ENCODE results near the gene DCDC2C.

DCDC2C gene

DNA sequence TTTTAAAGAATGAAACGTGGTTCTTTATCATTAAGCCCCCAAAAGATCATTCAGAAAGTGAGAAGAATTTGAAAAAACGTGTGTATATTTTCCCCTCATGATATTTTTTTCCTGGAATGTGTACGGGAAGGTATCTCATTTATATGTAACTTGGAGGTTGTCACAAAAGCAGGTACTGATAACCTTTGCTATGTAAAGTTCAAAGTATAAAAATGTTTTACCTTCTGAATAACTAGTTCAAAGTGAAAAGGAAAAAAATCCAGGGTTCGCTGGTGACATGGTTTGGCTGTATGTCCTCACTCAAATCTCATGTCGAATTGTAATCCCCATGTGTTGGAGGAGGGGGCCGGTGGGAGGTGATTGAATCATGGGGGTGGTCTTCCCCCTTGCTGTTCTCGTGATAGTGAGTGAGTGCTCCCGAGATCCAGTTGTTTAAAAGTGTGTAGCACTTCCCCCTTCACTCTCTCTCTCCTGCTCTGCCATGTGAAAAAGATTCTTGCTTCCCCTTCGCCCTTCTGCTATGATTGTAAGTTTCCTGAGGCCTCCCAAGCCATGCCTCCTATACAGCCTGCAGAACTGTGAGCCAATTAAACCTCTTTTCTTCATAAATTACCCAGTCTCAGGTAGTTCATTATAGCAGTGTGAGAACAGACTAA lies 144.2 kb downstream of the DCDC2C start:
- no peak for DNase-seq

DNA sequence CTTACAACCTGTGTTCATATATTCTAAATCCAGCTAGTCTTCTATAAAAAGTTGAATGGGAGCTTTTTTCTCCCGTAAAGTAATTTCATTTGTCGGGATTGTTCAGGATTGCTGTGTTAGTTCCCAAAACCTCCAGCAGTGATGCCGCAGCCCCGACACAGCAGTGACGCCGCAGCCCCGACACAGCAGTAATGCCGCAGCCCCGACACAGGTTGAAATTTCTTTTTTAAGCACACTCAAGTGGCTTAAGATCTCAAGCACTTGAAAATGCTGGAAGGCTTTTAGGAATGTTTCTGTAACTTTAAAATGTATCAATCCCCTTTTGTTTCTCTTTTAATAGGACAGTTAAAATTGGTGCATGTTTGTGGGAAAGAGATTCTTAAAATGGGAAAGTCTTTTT lies 145.4 kb downstream of the DCDC2C start:
- no peak for DNase-seq

DNA sequence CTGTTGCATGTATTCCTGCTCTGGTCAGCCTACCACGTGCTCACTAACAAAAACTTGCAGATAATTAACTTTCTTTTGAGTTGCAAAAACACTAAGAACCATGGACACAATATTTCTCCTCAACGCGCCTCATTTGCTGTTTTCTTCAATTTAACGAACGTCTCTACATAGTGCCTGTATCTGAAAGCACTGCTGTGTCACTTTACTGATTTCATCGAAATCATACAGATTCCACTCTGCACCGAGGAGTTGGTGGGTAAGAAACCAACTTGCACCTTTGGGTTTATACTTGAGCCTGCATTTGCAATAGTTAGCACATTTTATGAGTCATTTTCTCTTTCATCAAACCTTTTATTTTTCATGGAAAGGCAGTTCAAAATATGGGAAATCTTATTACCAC lies 145.8 kb downstream of the DCDC2C start:
- no peak for DNase-seq

DNA sequence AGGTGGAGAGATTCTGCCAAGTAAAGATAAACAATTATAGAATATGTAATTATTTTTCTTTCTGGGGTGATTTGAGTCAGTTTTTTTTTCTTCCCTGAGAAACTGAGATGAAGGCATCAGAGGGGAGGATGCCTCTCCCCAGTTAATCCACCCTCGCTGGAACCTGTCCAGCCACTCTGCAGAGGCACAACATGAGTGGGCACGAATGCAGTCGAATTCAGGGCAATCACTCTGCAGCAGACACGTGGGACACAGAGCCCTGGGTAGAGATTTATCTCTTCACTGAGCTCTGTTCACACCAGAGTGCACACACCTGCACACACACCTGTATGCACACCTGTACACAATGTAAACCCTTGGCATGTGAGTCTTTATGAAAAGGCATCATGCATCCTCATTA lies 154.2 kb downstream of the DCDC2C start:
- DNase-seq: no peak

DNA sequence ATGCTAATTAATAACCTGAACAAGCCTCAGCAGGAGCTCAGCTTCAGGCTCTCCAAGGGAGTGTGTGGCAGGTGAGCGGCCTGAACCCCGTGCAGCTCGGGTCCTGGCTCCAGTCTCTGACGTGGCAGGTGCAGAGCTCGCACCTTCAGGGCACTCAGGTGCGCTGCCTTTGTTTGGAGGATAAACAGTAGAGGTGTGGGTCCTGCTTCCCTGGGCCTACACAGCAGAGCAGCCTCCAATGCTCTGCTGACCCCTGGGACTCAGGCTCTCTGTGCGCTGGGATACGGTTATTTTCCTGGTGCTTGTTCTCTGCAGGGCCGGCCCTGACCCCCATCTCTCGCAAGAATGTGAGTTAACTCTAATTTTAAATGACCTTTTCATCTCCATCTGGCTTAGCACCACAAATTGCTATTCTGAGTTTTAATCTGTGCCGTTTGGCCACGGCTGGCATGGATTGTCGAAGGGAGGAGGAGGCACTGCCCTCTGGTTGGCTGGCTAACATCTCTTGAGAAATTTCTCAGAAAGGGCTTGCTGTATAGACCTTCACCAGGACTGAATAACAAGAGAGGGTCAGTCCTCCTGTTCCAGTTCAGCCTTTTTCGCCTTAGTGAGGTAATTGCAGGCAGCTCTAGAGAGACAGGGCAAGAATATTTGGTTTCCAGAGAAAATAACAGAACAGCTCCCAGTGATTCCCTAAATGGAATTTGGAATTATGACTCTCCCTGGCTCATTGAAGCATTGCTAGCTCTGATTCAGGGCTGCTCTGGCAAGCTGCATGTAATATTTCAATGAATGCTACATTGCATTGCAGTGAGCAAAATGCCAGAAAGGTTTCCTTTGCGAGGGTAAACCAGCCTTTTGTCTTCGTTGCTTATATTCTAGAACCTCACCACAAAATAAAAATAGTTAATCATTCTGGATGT lies 161.8 kb downstream of the DCDC2C start:
- DNase-seq: no peak

DNA sequence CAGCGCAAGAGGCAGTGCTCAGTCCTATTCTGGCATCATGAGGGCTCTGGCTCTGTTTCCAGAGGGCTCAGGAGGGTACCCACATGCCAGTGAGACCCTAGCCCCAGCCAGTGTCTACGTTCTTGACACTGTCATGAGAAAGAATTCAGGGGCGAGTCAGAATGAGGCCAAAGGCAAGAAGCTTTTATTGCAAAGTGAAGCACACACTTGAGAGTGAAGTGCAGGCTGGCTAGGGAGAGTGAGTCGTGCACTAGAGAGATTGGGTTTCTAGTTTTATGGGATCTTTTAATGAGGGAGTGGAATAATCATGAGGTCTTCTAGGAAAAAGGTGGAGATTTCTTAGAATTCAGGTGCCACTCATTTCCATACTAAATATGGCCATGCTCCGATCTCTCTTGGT lies 164.1 kb downstream of the DCDC2C start:
- DNase-seq: no peak

DNA sequence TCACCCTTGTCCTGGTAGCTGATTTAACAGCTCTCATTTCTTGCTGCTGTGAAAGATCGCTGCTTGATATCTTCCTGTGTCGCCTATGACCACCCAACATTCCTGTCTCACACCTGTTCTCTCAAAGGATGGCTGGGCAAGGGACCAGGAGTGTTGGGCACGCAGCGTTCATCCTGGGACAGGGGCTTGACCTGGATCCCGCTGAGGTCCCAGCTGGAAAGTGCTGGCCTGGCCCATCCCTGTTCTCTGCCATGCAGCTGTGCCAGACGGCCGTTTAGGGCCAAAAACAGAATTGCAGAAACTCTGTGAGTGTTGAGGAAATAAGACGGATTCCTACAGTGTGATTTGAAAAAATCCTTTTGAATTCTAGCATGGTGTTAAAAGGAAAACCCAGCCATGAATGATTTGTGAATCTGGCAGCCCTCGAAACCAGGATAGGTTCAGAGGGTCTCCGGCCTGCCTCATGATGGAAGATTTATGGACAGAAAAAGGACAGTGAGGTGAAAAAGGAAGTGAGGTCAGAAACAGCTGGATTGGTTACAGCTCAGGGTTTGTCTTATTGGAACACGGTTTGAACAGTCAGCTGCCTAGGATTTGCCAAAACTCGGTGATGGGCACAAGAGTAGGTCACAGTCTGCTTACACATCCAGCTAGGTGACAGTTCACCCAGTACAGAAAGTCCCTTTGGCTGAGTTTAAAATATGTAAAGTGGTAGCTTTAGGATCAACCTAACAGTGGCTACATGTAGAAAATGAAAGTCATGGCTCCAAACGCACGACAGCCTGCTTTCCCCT lies 164.8 kb downstream of the DCDC2C start:
- no peak for DNase-seq

DNA sequence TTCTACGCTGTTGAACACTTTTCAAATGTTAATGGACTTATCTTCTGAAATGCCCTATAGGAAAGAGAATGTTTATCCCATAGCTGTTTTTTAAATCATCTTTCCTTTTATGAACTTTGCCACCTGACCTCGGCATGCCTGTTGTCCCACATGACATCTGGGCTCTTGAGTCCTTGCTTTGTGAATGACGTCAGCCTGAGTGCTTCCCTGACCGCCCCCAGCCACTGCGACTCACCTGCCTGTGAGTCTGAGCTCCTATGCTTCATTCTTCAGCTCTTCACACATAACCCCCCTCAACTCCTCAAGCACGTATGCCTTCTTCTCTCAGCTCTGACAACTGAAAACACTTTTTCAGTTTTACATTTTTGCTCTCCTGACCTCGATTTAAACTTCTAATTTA lies 166.8 kb downstream of the DCDC2C start:
- no peak for DNase-seq

DNA sequence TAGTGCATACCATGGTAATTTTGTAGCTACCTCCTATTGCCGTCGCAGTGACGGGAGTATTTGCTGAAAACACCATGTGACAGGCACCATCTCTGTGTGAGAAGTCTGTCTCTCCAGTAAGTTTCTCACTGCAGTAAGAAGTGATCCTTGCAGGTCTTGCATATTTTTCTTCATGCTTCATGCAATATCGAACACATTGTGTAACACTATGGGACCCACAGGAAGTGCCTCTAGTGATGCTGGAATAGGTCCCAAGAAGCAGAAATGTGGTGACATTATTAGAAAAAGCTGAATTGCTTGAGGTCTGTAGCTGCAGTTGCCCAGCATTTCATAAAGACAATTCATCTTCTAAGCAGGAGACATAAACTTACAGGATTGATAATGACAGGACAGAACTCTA lies 167.6 kb downstream of the DCDC2C start:
- no peak for DNase-seq

DNA sequence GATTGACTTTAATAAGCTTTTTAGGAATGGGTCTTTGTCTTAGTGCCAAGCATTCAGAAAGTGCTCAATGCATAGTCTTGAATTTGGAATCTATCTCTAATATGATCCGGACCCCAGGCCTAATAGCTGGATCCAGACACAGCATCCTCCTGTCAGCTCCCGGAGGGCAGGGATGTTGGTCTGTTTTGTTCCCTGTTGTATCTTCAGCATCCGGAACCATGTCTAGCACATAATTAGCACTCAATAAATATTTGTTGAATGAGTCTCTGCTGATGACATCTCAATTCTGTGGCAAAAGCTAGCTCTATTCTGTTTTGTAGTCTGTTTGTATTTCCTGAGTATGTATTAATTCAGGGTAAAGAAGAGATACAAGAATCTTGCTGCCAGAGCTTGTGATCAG lies 169.1 kb downstream of the DCDC2C start:
- DNase-seq: no peak

DNA sequence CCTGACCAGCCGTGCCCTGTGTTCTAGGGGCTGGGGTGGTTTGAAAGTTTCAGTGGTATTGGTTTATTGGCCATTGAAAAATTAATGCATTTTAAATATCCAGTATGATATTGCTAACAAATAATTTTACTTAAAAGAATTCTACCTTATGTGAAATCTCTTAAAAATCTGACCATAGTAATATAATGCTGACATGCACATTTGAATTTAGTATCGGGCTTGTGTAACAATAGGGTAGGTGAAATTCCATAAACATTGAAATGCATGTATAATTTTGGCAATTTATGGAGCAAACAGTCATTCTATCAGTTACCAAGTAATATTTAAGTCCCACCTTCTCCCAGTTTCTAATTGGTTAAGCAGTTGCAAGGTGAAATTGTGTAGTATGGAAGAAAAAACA lies 170.5 kb downstream of the DCDC2C start:
- DNase-seq: no peak

DNA sequence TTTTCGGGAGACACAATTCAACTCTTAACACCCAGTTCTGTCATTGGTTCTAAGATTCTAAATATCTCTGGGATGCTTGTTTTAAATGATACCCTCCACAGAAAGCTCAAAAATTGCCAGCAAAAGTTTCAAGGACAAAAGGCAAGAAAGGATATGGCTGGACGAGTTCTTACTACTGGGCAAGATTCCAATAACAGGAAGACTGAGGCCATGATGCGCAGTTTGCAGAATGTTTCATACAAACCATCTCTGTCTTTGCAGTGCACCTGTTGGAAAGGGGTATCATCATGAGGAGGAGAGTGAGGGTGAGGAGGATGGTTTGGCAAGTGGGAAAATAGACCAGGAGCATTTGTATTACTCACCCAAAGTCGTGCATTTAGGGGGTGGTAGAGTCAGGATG lies 172.8 kb downstream of the DCDC2C start:
- no peak for DNase-seq

DNA sequence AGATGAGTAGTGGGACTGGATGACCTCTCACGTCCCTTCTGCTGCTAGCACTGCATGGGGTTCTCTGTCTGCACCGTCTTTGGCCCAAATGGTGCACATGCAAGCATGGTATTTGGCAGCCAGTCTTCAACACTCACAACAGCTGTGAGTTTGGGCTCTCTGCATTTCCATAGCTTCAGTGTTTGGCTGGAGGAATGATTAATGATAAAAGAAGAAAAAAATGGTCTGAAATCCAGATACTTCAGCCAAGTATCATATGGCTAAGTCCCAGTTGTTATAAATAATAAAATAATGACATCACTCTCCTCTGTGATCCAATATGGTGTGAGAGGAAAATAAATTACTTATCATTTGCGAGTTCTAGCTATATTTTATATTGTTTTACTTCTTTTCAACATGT lies 173.3 kb downstream of the DCDC2C start:
- DNase-seq: no peak

DNA sequence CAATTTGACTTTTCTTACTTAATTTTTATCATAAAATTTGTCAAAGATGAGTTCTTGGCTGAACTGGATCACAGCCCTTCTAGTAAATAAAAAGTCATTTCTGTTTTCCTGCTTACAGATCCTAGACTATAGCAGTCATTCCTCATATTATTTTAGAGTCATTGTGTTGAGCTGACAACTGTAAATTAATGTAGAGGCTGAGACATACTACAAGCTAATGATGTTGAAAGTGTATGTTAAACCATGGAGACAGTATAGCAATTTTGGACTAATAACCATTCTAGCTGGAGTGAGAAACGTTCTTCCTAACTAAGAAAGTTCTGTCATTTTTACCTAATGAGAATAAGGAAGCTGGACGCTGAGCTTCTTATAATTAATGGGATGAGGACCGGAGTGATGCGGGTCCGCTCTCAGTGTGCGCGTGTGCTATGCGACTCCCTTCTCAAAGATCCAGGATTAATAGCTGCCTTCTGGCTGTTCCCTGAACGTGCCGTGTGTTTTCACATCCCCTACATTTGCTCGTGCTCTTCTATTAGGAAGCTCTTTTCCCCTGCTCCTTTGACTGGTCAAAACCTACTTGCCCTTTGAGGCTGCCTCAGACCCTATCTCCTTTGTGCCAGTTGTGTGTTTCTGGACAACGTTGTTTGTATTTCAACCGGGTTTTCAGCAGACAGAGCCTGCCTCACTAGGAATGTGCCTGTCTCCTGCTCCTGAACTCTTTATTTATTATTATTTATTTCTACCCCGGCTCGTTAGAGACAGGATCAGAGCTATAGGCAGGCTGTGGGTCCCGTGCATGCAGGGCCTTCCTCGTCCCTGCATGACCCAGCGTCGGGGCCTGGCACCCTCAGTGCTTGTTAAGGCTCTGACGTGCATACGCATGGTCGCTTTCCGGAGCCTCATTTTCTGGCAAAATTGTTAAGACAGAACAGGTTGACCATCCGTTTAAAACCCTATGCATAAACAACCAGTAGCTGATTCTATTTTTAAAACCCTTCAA lies 182.6 kb downstream of the DCDC2C start:
- no peak for DNase-seq

DNA sequence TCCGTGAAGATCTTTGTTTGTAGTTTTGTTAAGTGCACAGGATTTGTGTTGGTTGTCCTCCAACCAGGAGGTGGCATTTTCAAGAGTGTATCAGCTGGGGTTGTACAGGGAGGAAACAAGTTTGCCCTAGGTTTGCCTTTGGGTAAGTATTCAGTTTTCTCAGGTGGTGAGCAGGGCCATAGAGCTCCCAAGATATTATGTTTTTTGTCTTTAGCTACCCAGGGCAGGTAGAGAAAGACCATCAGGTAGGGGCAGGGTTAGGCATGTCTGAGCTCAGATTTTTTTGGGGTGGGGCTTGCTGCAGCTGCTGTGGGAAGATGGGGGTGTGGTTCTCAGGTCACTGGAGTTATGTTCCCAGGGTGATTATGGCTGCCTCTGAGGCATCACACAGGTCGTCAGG lies 191.6 kb downstream of the DCDC2C start:
- no peak for DNase-seq

Measured in bone marrow (tissue), 2 donors.